Fibroblast of pulmonary artery (primary cell): ENCODE measurements around the gene PITPNM3.

Source experiments
- DNase-seq: peaks from one replicate; pipeline ENCODE4 v3.0.0-alpha.2; 2010; ENCODE audit warnings: low read depth
- H3K4me3 ChIP-seq: replicated peaks from 2 replicates; pipeline ENCODE4 v1.5.1; 2011; ENCODE audit warnings: low read depth, mild to moderate bottlenecking, control low read depth, low read length, moderate library complexity
- TF ChIP-seq, protein P1 (sequence below): IDR thresholded peaks from 2 replicates; pipeline ENCODE4 v1.5.1; 2011; ENCODE audit warnings: mild to moderate bottlenecking, control low read depth, low read length, inconsistent platforms; ENCODE audit errors: missing control alignments

Gene PITPNM3

DNA sequence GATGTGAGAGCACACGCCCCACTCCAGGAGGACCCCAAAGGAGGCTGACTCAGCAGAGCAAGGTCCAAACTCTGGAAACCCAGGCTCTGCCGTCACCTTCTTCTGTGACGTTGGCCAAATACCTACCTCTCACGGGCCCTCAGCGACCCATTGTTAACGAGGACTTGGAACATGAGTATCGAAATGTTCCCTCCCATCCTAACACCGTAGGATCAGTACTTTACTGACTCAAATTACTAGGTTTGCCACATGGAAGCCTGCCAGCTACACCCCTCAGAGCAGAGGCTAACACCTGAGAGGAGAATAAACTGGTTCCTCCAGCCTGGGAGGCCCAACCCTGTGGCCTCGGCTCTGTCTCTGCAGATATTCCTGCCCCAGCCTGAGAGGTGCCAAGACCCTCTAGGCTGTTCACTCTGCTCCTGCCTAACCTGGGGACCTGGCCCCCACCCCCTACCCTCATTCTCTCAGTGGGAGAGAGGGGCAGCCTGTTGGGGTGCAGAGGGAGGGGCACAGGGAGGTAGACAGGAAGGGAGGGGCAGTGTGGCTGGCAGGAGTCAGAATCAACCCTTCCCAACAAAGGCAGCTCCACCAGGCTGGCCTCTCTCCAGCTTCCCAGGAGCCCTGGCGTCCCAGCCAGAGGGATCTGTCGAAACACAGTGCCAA, 4.4 kb downstream of the PITPNM3 start:
- no peak for DNase-seq
- no peak overlapping the region for H3K4me3 ChIP-seq
- TF ChIP-seq, protein P1, sequence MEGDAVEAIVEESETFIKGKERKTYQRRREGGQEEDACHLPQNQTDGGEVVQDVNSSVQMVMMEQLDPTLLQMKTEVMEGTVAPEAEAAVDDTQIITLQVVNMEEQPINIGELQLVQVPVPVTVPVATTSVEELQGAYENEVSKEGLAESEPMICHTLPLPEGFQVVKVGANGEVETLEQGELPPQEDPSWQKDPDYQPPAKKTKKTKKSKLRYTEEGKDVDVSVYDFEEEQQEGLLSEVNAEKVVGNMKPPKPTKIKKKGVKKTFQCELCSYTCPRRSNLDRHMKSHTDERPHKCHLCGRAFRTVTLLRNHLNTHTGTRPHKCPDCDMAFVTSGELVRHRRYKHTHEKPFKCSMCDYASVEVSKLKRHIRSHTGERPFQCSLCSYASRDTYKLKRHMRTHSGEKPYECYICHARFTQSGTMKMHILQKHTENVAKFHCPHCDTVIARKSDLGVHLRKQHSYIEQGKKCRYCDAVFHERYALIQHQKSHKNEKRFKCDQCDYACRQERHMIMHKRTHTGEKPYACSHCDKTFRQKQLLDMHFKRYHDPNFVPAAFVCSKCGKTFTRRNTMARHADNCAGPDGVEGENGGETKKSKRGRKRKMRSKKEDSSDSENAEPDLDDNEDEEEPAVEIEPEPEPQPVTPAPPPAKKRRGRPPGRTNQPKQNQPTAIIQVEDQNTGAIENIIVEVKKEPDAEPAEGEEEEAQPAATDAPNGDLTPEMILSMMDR = no peak

DNA sequence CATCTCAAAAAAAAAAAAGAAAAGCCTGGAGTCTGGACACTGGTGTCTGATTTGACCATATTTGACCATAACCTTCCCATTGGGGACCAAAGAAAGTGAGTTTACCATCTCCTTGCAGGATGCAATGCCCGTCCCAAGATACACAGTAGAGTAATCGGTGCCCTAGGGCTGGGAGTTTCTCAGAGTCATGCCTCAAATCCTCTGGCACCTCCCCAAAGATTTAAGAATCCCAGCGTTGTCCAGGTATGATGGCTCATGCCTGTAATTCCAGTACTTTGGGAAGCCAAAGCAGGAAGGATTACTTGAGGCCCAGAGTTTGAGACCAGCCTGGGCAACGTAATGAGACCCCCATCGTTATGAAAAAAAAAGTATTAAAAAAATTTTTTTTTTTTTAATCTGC, 5.0 kb downstream of the PITPNM3 start:
- no peak for DNase-seq
- H3K4me3 ChIP-seq = no peak overlapping the region
- TF ChIP-seq, protein P1 = no peak

DNA sequence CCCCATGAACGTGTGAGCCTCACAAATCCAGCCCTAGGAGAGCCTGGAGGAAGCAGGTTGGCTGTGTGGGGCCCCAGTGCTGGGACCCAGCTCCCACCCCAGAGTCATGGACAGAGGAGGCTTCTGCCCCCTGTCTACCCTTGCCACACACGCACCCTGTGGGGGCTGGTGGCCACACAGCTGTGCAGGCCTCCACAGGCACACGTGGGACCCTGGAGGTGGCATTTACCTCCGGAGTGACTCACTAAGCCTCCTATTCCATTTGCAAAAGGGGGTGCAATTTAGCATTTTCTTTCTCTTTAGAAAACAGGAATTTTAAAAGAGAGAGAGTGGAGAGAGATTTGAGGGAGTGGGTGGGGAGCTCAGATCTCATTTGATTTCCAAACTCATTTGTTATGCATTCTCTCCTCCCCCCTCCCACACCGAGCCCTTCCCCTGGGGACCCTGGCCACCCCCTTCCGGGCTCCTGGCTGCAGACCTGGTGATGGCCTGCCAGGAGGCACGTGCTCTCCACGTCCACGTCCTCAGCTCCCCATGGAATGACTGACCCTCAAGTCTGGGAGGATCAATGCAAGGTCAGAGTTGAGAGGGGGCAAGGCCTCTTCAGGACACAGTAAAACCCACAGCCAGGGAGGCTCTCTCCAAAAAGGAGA, 6.8 kb downstream of the PITPNM3 start:
- H3K4me3 ChIP-seq = no peak overlapping the region

DNA sequence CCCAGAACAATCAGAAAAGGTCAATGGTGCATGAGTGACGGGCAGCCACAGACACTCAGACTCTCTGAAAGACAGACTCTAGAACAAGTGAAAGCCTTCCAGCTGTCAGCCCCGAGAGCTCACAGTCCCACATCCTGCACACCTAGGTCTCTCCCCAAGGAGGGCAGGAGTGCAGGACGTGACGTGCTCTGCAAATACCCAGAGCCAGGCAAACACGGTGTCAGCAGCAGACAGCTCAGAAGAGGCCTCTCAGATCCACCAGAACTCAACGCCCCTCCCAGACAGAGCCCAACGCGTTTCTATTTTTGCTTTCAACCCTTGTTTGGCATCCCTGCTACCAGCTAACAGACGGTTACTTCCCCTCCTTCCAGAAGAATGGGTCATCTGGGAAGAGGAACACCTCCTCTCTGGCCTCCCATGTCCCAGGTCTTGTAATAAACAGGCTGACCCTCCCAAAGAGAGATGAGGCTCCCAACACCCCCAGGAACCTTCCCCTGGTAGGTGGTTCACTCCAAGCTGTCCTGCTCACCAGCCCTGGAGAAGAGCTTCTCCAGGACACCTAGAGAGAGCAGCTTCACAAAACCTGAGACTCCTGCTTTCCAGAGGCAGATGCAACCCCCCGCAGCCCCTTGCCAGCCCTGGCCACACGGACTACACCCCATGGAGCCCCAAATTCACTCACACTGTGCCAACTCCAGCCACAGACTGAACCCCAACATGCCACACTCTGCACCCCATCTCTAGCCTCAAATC, 7.6 kb downstream of the PITPNM3 start:
- TF ChIP-seq, protein P1 = no peak
- H3K4me3 ChIP-seq = no peak overlapping the region
- DNase-seq = no peak

More for the DNA sequence above, 6.8 kb downstream of the PITPNM3 start:
- TF ChIP-seq, protein P1 = no peak
- no peak for DNase-seq

DNA sequence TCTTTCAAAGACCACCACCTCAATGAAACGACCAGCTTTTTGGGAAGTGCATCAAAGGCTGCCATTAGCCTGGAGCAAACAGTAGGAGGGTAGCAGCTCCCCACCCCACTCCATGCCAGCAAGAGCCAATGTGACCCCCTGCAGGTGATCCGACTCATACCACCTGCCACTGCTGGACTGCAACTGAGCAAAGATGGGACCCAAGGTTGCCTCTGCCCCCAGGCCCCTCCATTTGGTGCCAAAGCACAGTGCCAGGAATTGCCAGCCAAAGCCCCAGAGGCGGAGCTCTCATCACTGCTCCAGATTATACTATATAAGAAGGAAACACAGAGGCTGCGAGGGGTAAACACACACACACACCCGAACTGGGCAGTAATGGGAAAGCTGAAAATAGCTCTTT, 8.3 kb downstream of the PITPNM3 start:
- H3K4me3 ChIP-seq = no peak overlapping the region
- no peak for DNase-seq
- TF ChIP-seq, protein P1 = no peak

DNA sequence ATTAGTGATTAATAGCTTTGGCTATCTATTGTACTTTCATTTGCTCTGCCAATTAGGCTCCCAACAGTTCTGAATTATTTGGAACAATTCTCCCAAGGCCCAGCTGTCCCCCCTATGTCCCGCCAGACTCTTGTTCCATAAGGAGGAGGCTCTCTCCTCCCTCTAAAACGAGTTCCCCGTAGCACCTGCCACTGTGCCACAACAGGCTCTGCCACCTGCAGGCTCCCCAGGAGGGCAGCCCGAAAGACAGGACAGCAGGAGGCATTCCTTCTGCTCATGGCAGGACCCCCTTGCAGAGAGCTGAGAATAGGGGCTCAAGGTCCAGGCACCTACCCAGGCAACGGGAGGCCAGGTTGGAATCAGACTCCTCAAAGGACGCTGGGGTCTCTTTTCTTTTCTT, 9.0 kb downstream of the PITPNM3 start:
- TF ChIP-seq, protein P1 = no peak
- no peak overlapping the region for H3K4me3 ChIP-seq
- DNase-seq = no peak
